Nephron progenitor cell (in vitro differentiated cells): ENCODE data around the gene TUBB8.
"Not testable (repeated sequence)": the region's sequence is repeated elsewhere in the genome, so short reads cannot be mapped to it uniquely, and the experiment has no call there.

Experiments used
- DNase-seq: peaks from one replicate; pipeline ENCODE4 v3.0.0; 2021
- H3K27ac Mint-ChIP-seq: 2 replicates; pipeline ENCODE4 v1.8.0; 2021; ENCODE audit warnings: mild to moderate bottlenecking, moderate library complexity, mixed read lengths
- H3K27me3 Mint-ChIP-seq: 2 replicates; pipeline ENCODE4 v1.8.0; 2021; ENCODE audit warnings: mild to moderate bottlenecking, low read depth, mixed read lengths; ENCODE audit not compliant: poor library complexity
- H3K36me3 Mint-ChIP-seq: 2 replicates; pipeline ENCODE4 v1.8.0; 2021; ENCODE audit warnings: low read depth, mixed read lengths
- H3K4me1 Mint-ChIP-seq: 2 replicates; pipeline ENCODE4 v1.8.0; 2021; ENCODE audit warnings: mixed read lengths
- H3K4me3 Mint-ChIP-seq: 2 replicates; pipeline ENCODE4 v1.8.0; 2021; ENCODE audit warnings: mild to moderate bottlenecking, moderate library complexity, mixed read lengths
- H3K9me3 Mint-ChIP-seq: 2 replicates; pipeline ENCODE4 v1.8.0; 2021; ENCODE audit warnings: mild to moderate bottlenecking, moderate library complexity, mixed read lengths
- TF ChIP-seq, protein P1 (sequence below): fragments of 200-600 bp; sonication (generic); IDR thresholded peaks from 2 replicates; pipeline ENCODE4 v1.5.0; 2021; ENCODE audit warnings: antibody characterized with exemption

TUBB8 gene

DNA sequence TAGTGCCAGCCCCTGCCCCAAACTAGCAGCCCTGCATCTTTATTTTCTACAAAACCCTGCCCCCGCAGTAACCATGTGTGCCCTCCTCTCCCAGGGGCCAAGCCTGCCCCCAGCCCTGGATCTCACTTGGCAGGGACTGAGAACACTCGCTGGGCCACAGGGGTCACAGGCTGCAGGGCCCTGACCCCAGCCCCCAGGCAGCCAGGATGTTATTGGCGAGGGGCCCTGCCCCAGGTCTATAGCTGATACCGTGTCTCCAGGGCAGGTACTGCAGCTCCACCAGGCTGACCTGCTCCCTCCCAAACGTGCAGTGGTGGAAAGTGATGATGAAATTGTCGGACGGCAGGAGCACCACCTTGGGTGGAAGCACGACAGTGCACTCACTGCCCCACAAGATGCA, 35.9 kb upstream of the TUBB8 start:
- Mint-ChIP-seq H3K4me1 (no peaks in the 10 kb centered on the region), H3K4me3 (no peak overlapping the region), H3K36me3 (no peaks in the 10 kb centered on the region), H3K9me3 (peaks cover 22% of the 10 kb centered on the region), H3K27ac (no peak overlapping the region), H3K27me3 (peaks cover 29% of the 10 kb centered on the region)
- no peak for DNase-seq
- TF ChIP-seq, protein P1, sequence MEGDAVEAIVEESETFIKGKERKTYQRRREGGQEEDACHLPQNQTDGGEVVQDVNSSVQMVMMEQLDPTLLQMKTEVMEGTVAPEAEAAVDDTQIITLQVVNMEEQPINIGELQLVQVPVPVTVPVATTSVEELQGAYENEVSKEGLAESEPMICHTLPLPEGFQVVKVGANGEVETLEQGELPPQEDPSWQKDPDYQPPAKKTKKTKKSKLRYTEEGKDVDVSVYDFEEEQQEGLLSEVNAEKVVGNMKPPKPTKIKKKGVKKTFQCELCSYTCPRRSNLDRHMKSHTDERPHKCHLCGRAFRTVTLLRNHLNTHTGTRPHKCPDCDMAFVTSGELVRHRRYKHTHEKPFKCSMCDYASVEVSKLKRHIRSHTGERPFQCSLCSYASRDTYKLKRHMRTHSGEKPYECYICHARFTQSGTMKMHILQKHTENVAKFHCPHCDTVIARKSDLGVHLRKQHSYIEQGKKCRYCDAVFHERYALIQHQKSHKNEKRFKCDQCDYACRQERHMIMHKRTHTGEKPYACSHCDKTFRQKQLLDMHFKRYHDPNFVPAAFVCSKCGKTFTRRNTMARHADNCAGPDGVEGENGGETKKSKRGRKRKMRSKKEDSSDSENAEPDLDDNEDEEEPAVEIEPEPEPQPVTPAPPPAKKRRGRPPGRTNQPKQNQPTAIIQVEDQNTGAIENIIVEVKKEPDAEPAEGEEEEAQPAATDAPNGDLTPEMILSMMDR: no peak

DNA sequence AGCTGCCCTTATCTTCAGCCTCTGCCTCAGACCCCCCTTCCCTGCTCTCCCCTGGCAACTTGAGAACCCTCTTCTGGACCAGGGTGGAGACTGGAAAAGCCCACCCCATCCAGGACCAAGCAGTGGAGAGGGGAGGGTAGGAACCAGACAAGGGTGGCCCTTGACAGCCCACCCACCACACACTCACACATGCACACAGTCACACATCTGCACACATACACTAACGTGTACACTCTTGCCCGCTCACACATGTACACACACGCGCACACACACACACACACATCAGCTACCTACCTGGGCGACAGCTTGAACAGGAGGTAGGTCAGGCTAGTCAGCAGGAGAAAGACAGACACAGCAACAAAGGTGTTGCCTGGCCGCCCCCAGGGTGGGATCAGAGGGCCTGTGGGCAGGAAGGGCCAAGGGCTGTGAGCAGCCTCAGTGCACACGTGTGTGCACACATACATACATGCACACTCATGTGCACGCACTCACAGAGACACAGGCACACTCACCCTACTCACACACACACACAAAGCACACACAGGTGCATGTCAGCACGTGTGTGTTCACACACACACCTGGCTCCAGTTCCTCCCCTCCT, 34.9 kb upstream of the TUBB8 start:
- no peak for DNase-seq
- Mint-ChIP-seq H3K36me3 (no peaks in the 10 kb centered on the region), H3K9me3 (peaks cover 22% of the 10 kb centered on the region), H3K27me3 (peaks cover 33% of the 10 kb centered on the region), H3K27ac (no peak overlapping the region), H3K4me3 (no peak overlapping the region), H3K4me1 (no peaks in the 10 kb centered on the region)
- TF ChIP-seq, protein P1: no peak

DNA sequence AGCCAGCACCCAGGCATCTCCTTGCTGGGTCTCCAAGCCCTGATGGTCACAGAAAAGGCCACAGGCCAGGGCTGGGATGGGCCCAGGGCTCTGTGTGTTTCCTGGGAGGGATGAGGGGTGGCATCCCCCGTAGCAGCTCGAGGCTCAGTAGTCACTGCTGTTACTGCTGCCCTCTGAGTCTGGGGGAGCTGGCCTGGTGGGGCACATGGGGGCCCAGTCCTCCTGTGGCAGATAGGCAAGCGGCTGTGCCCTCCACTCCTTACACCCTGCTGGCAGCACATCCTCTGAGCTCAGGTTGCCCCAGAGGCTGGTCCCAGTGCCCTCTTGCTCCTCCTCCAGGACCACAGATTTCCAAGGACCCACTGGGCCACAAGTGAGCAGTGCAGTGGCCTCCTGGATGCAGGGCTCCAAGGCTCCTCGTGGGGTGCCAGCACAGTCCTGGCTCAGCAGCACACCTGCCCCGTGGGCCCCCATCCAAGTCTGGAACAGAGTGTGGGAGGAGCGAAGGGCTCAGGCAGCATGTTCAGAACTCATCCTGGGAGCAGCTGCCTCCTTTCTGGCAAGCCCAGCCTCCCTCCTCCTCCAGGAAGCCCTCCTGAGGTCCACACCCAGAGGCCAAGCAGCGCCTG, 31.5 kb upstream of the TUBB8 start:
- Mint-ChIP-seq H3K27ac (no peak overlapping the region), H3K27me3 (peaks cover 45% of the 10 kb centered on the region)
- TF ChIP-seq, protein P1: no peak

DNA sequence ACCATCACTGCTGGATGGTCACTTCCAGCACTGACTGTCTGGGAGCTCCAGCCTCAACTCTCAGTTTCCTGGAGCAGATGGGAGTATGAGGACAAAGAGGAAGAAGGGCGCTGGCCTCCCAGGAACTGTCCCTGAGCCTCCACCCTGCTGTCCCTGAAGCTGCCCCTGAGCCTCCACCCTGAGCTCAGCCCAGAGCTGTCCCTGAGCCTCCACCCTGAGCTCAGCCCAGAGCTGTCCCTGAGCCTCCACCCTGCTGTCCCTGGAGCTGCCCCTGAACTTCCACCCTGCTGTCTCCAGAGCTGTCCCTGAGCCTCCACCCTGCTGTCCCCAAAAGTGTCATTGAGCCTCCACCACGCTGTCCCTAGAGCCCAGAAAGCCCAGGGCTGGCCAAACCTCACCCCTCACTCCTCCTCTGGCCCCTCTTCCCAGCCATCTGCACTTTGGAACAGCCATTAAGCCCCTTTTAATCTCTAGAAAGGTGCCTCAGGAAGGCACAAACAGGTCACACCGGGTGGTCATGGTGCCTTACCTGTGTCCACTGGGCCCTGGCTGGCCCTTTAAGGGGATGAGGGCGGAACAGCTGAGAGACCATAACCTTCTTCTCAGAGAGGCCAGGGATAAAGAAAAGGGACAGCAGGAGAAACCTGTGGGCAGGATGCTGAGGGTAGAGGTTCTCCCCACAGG, 30.6 kb upstream of the TUBB8 start:
- Mint-ChIP-seq H3K36me3 (no peaks in the 10 kb centered on the region), H3K27ac (no peak overlapping the region), H3K4me3 (no peak overlapping the region), H3K9me3 (peaks cover 7% of the 10 kb centered on the region), H3K4me1 (no peaks in the 10 kb centered on the region), H3K27me3 (peaks cover 53% of the 10 kb centered on the region)
- no peak for DNase-seq
- TF ChIP-seq, protein P1: no peak

More for the DNA sequence above, 31.5 kb upstream of the TUBB8 start:
- peaks cover 14% of the 10 kb centered on the region for H3K9me3 Mint-ChIP-seq
- DNase-seq: no peak
- no peaks in the 10 kb centered on the region for H3K36me3 Mint-ChIP-seq
- H3K4me3 Mint-ChIP-seq: no peak overlapping the region
- H3K4me1 Mint-ChIP-seq: no peaks in the 10 kb centered on the region

DNA sequence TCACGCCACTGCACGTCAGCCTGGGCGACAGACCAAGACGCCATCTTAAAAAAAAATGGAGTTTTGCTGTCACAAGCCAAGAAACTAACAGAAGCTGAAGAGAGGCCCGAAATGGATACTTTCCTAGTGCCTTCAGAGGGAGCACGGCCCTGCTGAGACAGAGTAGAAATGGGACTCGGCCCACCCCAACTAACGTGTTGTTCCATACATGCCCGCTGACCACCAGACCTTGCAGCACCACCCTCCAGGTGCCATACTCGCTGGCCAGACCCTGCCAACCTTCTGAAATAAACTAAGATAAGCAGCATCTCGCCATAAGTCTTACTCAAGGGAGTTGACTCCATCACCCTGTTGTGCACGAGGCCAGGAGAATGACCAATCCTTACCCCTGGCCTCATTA, 29.5 kb upstream of the TUBB8 start:
- TF ChIP-seq, protein P1: no peak
- DNase-seq: no peak

DNA sequence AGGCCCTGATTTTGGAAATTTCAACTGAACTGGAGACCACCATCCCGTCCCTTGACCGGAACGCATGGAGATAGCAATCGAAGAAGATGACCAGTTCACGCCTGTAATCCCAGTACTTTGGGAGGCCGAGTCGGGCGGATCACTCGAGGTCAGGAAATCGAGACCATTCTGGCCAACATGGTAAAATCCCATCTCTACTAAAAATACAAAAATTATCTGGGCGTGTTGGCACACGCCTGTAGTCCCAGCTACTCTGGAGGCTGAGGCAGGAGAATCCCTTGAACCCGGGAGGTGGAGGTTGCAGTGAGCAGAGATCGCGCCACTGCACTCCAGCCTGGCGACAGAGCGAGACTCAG, 25.1 kb upstream of the TUBB8 start:
- H3K36me3 Mint-ChIP-seq, H3K4me1 Mint-ChIP-seq, H3K9me3 Mint-ChIP-seq, DNase-seq, H3K27ac Mint-ChIP-seq: not testable (repeated sequence)
- H3K4me3 Mint-ChIP-seq: peak overlapping the region; percentile 88
- peaks cover 74% of the 10 kb centered on the region for H3K27me3 Mint-ChIP-seq

More for the DNA sequence above, 29.5 kb upstream of the TUBB8 start:
- Mint-ChIP-seq H3K27me3 (peaks cover 60% of the 10 kb centered on the region), H3K4me1 (no peaks in the 10 kb centered on the region), H3K27ac (no peak overlapping the region), H3K4me3 (no peak overlapping the region), H3K9me3 (peaks cover 4% of the 10 kb centered on the region), H3K36me3 (no peaks in the 10 kb centered on the region)
